ENCODE measurements around the gene HHIPL2. TPM values are rescaled to one million over a fixed set of nuclear protein-coding genes. Genes with fewer than 3 reads are reported as not detected.

The HHIPL2 gene
- total RNA-seq, 2 experiments from 2014 or later, result 0.22 to 0.77 TPM

- H3K4me1 ChIP-seq (ENCODE audit: insufficient read depth, low read length), result no peaks in the 10 kb centered on the region
- ChIA-PET CTCF (no interaction called here), POLR2A (no interaction called here)
- H3K9me3 ChIP-seq (ENCODE audit: control insufficient read depth in 1 of 2, insufficient read depth in 1 of 2, low read length in 2 of 2), result no peaks in the 10 kb centered on the region
- H3K4me3 ChIP-seq (ENCODE audit: low read length), result no peak overlapping the region
- Mint-ChIP-seq H3K4me3 (no peak overlapping the region), H3K36me3 (ENCODE audit: low read depth) (peaks cover 63% of the 10 kb centered on the region), H3K27me3 (no peaks in the 10 kb centered on the region), H3K4me1 (ENCODE audit: low read depth) (no peaks in the 10 kb centered on the region), H3K9me3 (no peaks in the 10 kb centered on the region), H3K27ac (peak overlapping the region; percentile 13)
- H3K27me3 ChIP-seq (ENCODE audit: control insufficient read depth in 1 of 2, insufficient read depth in 2 of 2, low read length in 2 of 2), result no peaks in the 10 kb centered on the region
- ATAC-seq (ENCODE audit: poor library complexity), result no peak
- H3K36me3 ChIP-seq (ENCODE audit: insufficient read depth, low read length), result peaks cover 25% of the 10 kb centered on the region
- intact Hi-C loops (cut with DNase I, micrococcal nuclease), result no loop called here
- TF ChIP-seq CTCF (IDR thresholded peaks at IDR 0.05), result no peak
- H3K27ac ChIP-seq (ENCODE audit: low read depth in 1 of 2, low read length in 2 of 2), result no peak overlapping the region
- DNase-seq, result no peak
Measured at GRCh38 chr1:222555992-222556615, 8.2 kb upstream of the HHIPL2 start.

DNA sequence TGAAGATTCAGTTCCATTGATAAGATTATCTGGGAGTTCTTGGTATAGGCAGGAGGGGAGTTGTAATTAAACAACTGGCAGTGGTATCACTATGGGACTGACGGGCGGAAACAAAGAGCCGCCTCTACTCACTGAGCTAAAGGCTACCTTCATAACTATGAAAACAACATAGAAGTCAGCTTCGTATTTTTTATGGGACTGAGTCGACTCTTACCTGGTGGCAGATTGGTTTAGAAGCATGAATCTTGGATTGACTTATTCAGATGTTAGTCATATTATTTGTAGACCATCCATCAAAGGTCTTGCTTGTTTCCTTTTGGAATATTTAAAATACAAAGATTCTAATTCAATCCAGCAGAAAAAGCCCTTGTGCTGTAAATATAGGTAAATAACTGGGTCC is 6.3 kb upstream of the HHIPL2 start:
- H3K27me3 Mint-ChIP-seq, result no peaks in the 10 kb centered on the region

GRCh38 chr1:222552882-222553281 is 5.0 kb upstream of the HHIPL2 start:
- H3K4me1 Mint-ChIP-seq (ENCODE audit: low read depth), result no peaks in the 10 kb centered on the region
- Histone ChIP-seq H3K4me1 (ENCODE audit: insufficient read depth, low read length) (no peaks in the 10 kb centered on the region), H3K9me3 (ENCODE audit: control insufficient read depth in 1 of 2, insufficient read depth in 1 of 2, low read length in 2 of 2) (no peaks in the 10 kb centered on the region), H3K4me3 (ENCODE audit: low read length) (no peak overlapping the region), H3K27ac (ENCODE audit: low read depth in 1 of 2, low read length in 2 of 2) (no peak overlapping the region), H3K27me3 (ENCODE audit: control insufficient read depth in 1 of 2, insufficient read depth in 2 of 2, low read length in 2 of 2) (no peaks in the 10 kb centered on the region), H3K36me3 (ENCODE audit: insufficient read depth, low read length) (peaks cover 7% of the 10 kb centered on the region)
- ChIA-PET CTCF (interaction anchor here (0.5 kb wide), 1 partner anchor 1874 kb away, joined by 3 read pairs; no protein-coding TSS in a partner anchor), POLR2A (no interaction called here)
- intact Hi-C loops (cut with DNase I, micrococcal nuclease), result no loop called here
- no peak for TF ChIP-seq CTCF (IDR thresholded peaks at IDR 0.05)
- H3K27me3 Mint-ChIP-seq, result no peaks in the 10 kb centered on the region
- no peak overlapping the region for H3K4me3 Mint-ChIP-seq
- ATAC-seq (ENCODE audit: poor library complexity), result no peak
- H3K36me3 Mint-ChIP-seq (ENCODE audit: low read depth), result peaks cover 32% of the 10 kb centered on the region
- no peak for DNase-seq
- H3K9me3 Mint-ChIP-seq, result no peaks in the 10 kb centered on the region
- no peak overlapping the region for H3K27ac Mint-ChIP-seq

More for the DNA sequence above, 6.3 kb upstream of the HHIPL2 start:
- ChIA-PET POLR2A (no interaction called here), CTCF (no interaction called here)
- peaks cover 43% of the 10 kb centered on the region for H3K36me3 Mint-ChIP-seq (ENCODE audit: low read depth)
- H3K9me3 Mint-ChIP-seq, result no peaks in the 10 kb centered on the region
- H3K27ac Mint-ChIP-seq, result peak overlapping the region; percentile 17
- ATAC-seq (ENCODE audit: poor library complexity) (no peak), DNase-seq (no peak)
- H3K4me1 Mint-ChIP-seq (ENCODE audit: low read depth), result no peaks in the 10 kb centered on the region
- Histone ChIP-seq H3K4me3 (ENCODE audit: low read length) (no peak overlapping the region), H3K4me1 (ENCODE audit: insufficient read depth, low read length) (no peaks in the 10 kb centered on the region), H3K27me3 (ENCODE audit: control insufficient read depth in 1 of 2, insufficient read depth in 2 of 2, low read length in 2 of 2) (no peaks in the 10 kb centered on the region), H3K9me3 (ENCODE audit: control insufficient read depth in 1 of 2, insufficient read depth in 1 of 2, low read length in 2 of 2) (no peaks in the 10 kb centered on the region), H3K27ac (ENCODE audit: low read depth in 1 of 2, low read length in 2 of 2) (no peak overlapping the region), H3K36me3 (ENCODE audit: insufficient read depth, low read length) (peaks cover 10% of the 10 kb centered on the region)
- H3K4me3 Mint-ChIP-seq, result no peak overlapping the region
- intact Hi-C loops (cut with DNase I, micrococcal nuclease), result no loop called here
- TF ChIP-seq CTCF (IDR thresholded peaks at IDR 0.05), result no peak

All from CD4-positive, alpha-beta T cell (primary cell).